IMR-90 (cell line): Measurements from ENCODE around the gene SYNPO2L. TPM values are rescaled to one million over a fixed set of nuclear protein-coding genes. Genes with fewer than 3 reads are reported as not detected.

Experiments
- ATAC-seq: fragments of 200-7000 bp; cut with Tn5 transposase; 2 replicates; pipeline ENCODE4 v1.9.1; 2020; ENCODE audit warnings: low read depth, mild to moderate bottlenecking, moderate library complexity
- BruUV-seq: library from RNA; stranded (reverse); fragments of 400-500 nt; replicated peaks from 2 replicates; lab custom pipeline; 2021; lab: Mats Ljungman, UMichigan
- CTCF ChIA-PET: fragments of 300-600 bp; formaldehyde crosslinking; extraction: SDS; loops from one replicate; lab custom pipeline; 2021; ENCODE audit warnings: antibody characterized with exemption; lab: Yijun Ruan, JAX
- POLR2A ChIA-PET: fragments of 300-600 bp; sonication (Branson Sonifier 250); formaldehyde crosslinking; loops from one replicate; lab custom pipeline; 2022; ENCODE audit warnings: antibody characterized with exemption; ENCODE audit not compliant: unreplicated experiment; lab: Charles Lee
- DNase-seq: peaks from one replicate; pipeline ENCODE4 v3.0.0; 2013
- H2AFZ ChIP-seq: replicated peaks from 2 replicates; pipeline ENCODE3; 2013; ENCODE audit warnings: low read length, mild to moderate bottlenecking; ENCODE audit not compliant: poor library complexity
- H2AK5ac ChIP-seq: 2 replicates; pipeline ENCODE4 v1.6.1; 2013; ENCODE audit warnings: low read depth, low read length, inconsistent platforms
- H2AK9ac ChIP-seq: replicated peaks from 2 replicates; pipeline ENCODE3; 2013; ENCODE audit warnings: mild to moderate bottlenecking, low read depth, low read length, moderate library complexity; ENCODE audit not compliant: poor library complexity
- H2BK120ac ChIP-seq: 2 replicates; pipeline ENCODE4 v1.6.1; 2013; ENCODE audit warnings: low read depth, low read length, inconsistent platforms
- H2BK15ac ChIP-seq: 3 replicates; pipeline ENCODE4 v1.6.1; 2013; ENCODE audit warnings: low read depth, low read length, inconsistent platforms
- H2BK20ac ChIP-seq: 2 replicates; pipeline ENCODE4 v1.6.1; 2013; ENCODE audit warnings: low read depth, mild to moderate bottlenecking, inconsistent platforms, low read length, moderate library complexity
- H2BK5ac ChIP-seq: 2 replicates; pipeline ENCODE4 v1.6.1; 2013; ENCODE audit warnings: mild to moderate bottlenecking, low read depth, low read length, inconsistent platforms; ENCODE audit not compliant: poor library complexity, severe bottlenecking
- H3K14ac ChIP-seq: replicated peaks from 2 replicates; pipeline ENCODE4 v1.6.1; 2013; ENCODE audit warnings: low read depth, low read length, inconsistent platforms
- H3K18ac ChIP-seq: 2 replicates; pipeline ENCODE4 v1.6.1; 2013; ENCODE audit warnings: low read depth, low read length, control low read depth
- H3K23ac ChIP-seq: 2 replicates; pipeline ENCODE4 v1.6.1; 2013; ENCODE audit warnings: low read depth, low read length, inconsistent platforms
- H3K27ac ChIP-seq: 2 replicates; pipeline ENCODE4 v1.5.1; 2013; ENCODE audit warnings: mild to moderate bottlenecking, control low read depth, low read length; ENCODE audit not compliant: insufficient read depth
- H3K27me3 ChIP-seq: 2 replicates; pipeline ENCODE4 v1.6.1; 2013; ENCODE audit warnings: low read length; ENCODE audit not compliant: control insufficient read depth, insufficient read depth
- H3K36me3 ChIP-seq: 2 replicates; pipeline ENCODE4 v1.6.1; 2013; ENCODE audit warnings: low read length, mixed read lengths; ENCODE audit not compliant: control insufficient read depth, insufficient read depth
- H3K4ac ChIP-seq: 2 replicates; pipeline ENCODE4 v1.6.1; 2013; ENCODE audit warnings: low read depth, low read length, inconsistent platforms
- H3K4me1 ChIP-seq: 2 replicates; pipeline ENCODE4 v1.6.1; 2013; ENCODE audit warnings: low read length, mixed read lengths; ENCODE audit not compliant: control insufficient read depth, insufficient read depth
- H3K4me2 ChIP-seq: 2 replicates; pipeline ENCODE4 v1.6.1; 2013; ENCODE audit warnings: low read depth, mild to moderate bottlenecking, control low read depth, low read length, moderate library complexity
- H3K4me3 ChIP-seq: 2 replicates; pipeline ENCODE4 v1.5.1; 2013; ENCODE audit warnings: low read depth, mild to moderate bottlenecking, control low read depth, low read length, moderate library complexity; ENCODE audit not compliant: insufficient read depth
- H3K56ac ChIP-seq: 2 replicates; pipeline ENCODE4 v1.6.1; 2013; ENCODE audit warnings: low read length, inconsistent platforms; ENCODE audit not compliant: insufficient read depth; ENCODE audit errors: extremely low read depth
- H3K79me1 ChIP-seq, 2 experiments: 2 replicates each; pipeline ENCODE4 v1.6.1; 2013; ENCODE audit warnings: low read length in 2 of 2, inconsistent platforms in 1 of 2, low read depth in 1 of 2
- H3K9ac ChIP-seq: 2 replicates; pipeline ENCODE4 v1.6.1; 2013; ENCODE audit warnings: low read depth, low read length, control low read depth
- H3K9me1 ChIP-seq: 2 replicates; pipeline ENCODE4 v1.6.1; 2013; ENCODE audit warnings: low read length, inconsistent platforms; ENCODE audit not compliant: insufficient read depth
- H3K9me3 ChIP-seq: 2 replicates; pipeline ENCODE4 v1.6.1; 2013; ENCODE audit warnings: low read length; ENCODE audit not compliant: control insufficient read depth, insufficient read depth
- H4K20me1 ChIP-seq: 2 replicates; pipeline ENCODE4 v1.6.1; 2013; ENCODE audit warnings: low read length, inconsistent platforms; ENCODE audit not compliant: insufficient read depth
- H4K5ac ChIP-seq: 2 replicates; pipeline ENCODE4 v1.6.1; 2013; ENCODE audit warnings: mild to moderate bottlenecking, low read depth, low read length, control low read depth
- H4K8ac ChIP-seq, 2 experiments: 2 replicates each; pipeline ENCODE4 v1.6.1; 2013; ENCODE audit warnings: low read depth in 2 of 2, low read length in 2 of 2, control low read depth in 1 of 2, inconsistent platforms in 1 of 2
- H4K91ac ChIP-seq: 2 replicates; pipeline ENCODE4 v1.6.1; 2013; ENCODE audit warnings: low read depth, low read length, inconsistent platforms; ENCODE audit not compliant: insufficient read depth
- MAFK ChIP-seq: IDR thresholded peaks from 2 replicates; pipeline ENCODE4 v1.6.1; 2012; ENCODE audit warnings: low read depth, low read length, improper control_type of control experiment
- MXI1 ChIP-seq: IDR thresholded peaks from 2 replicates; pipeline ENCODE4 v1.6.1; 2012; ENCODE audit warnings: low read depth, mild to moderate bottlenecking, low read length, moderate library complexity, borderline replicate concordance
- RAD21 ChIP-seq: IDR thresholded peaks from 2 replicates; pipeline ENCODE4 v1.6.1; 2012; ENCODE audit warnings: low read length, improper control_type of control experiment
- RCOR1 ChIP-seq: IDR thresholded peaks from 2 replicates; pipeline ENCODE4 v1.6.1; 2012; ENCODE audit warnings: mild to moderate bottlenecking, low read length, improper control_type of control experiment; ENCODE audit not compliant: insufficient replicate concordance
- RFX5 ChIP-seq: IDR thresholded peaks from 2 replicates; pipeline ENCODE4 v1.8.0; 2012; ENCODE audit warnings: low read depth, mild to moderate bottlenecking, low read length, moderate library complexity
- SMC3 ChIP-seq: fragments of 150-350 bp; IDR thresholded peaks from 2 replicates; pipeline ENCODE4 v1.6.1; 2016; ENCODE audit warnings: low read depth, mild to moderate bottlenecking, antibody characterized with exemption, low read length, moderate library complexity
- WGBS, 2 experiments: methylation state at CpG; one replicate each; pipeline versions ENCODE4 v1.1.5 to v1.1.7; 2013; ENCODE audit warnings: missing lambda C conversion rate in 2 of 2; ENCODE audit not compliant: insufficient read length in 1 of 2; ENCODE audit errors: extremely low coverage in 2 of 2; 5-methylcytosine and 5-hydroxymethylcytosine counted together
- dilution Hi-C: fragments of 300-500 bp; cut with HindIII; formaldehyde crosslinking; loops from one replicate; pipeline ENCODE4 v1.14.3; 2018; ENCODE audit warnings: low sequenced_read_pairs; ENCODE audit not compliant: unreplicated experiment
- in situ Hi-C: fragments of 300-500 bp; cut with MboI; formaldehyde crosslinking; loops from 3 replicates; pipeline ENCODE4 v1.14.3; 2019; ENCODE audit warnings: low sequenced_read_pairs, inconsistent platforms, mixed read lengths
- intact Hi-C: fragments of 100-400 bp; cut with micrococcal nuclease; formaldehyde crosslinking; loops from 2 replicates; pipeline ENCODE4 v1.10.0; 2022
- polyA plus RNA-seq, 3 experiments: library from polyadenylated mRNA; depleted of rRNA; stranded (reverse); fragments of >200 nt; gene quantifications; 2 replicates each; pipeline ENCODE4 v1.2.3, GENCODE V29; 2012; ENCODE audit warnings: low replicate concordance in 1 of 3
- total RNA-seq: library from RNA; depleted of rRNA; stranded (reverse); fragments of >200 nt; gene quantifications from 2 replicates; pipeline ENCODE4 v1.2.3, GENCODE V29; 2012
- TF ChIP-seq, protein P1 (sequence below): conservative IDR thresholded peaks from 2 replicates; pipeline ENCODE4 v1.5.1; 2012; ENCODE audit warnings: mild to moderate bottlenecking, low read depth, low read length, improper control_type of control experiment

Gene SYNPO2L
- total and polyA plus RNA-seq, 2 of the 4 experiments (the other 2 are of a cell fraction) = 0.18 to 0.62 TPM

DNA sequence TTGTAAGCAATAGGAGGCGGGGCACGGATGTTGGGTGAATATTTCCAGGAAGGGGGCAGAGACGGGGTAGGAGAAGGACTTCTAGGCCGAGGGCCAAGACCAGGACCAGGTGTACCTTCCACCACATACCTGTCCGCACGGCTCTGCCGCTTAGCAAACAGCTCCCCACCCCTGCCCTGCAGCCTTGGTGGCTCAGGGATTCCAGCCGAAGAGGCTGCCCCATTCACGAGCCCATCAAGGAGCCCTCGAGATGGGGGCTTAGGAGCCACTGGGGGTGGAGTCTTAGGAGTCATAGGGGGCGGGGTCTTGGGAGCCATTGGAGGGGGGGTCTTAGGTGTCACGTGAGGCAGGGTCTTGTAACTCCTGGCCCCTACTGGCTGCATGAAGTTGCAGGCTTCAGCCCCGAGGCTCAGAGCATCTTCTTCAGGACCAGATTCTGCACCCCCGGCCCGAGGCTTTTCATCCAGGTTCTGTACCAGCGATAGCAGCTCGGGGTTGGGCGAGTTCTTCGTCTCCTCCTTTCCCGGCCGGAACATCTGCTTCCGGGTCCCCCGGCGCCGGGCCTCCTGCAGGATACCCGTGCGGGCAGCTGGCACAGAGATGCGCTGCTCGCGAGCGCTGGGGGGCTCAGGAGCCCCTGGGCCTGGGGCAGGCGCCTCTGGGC, 8.5 kb downstream of the SYNPO2L start:
- Histone ChIP-seq H3K4ac (peak overlapping the region; percentile 34; the same call in 1 of the 2 replicates), H2AK9ac (no peak overlapping the region), H2BK5ac (no peak overlapping the region), H4K91ac (peak overlapping the region; percentile 2; the same call in 1 of the 2 replicates), H2AK5ac (peak overlapping the region; percentile 37; the same call in 1 of the 2 replicates), H3K27ac (no peak overlapping the region), H3K18ac (no peak overlapping the region), H4K5ac (peak overlapping the region; percentile 43; the same call in 1 of the 2 replicates), H3K56ac (no peak overlapping the region), H2AFZ (peak overlapping the region; percentile 83), H2BK120ac (0 out of 2 replicates have a peak overlapping the region, but pooled peaks have one; percentile 7), H3K36me3 (no peaks in the 10 kb centered on the region), H2BK15ac (no peak overlapping the region; the same call in 2 of the 3 replicates), H4K8ac (peak overlapping the region in 1 of 2 experiments; percentile 81; a peak in 1 of 4 replicates), H3K4me3 (peak overlapping the region; percentile 16; the same call in 1 of the 2 replicates), H3K14ac (no peak overlapping the region), H4K20me1 (no peaks in the 10 kb centered on the region), H3K9me3 (no peaks in the 10 kb centered on the region), H3K9me1 (peaks cover 25% of the 10 kb centered on the region), H3K9ac (no peak overlapping the region), H2BK20ac (peak overlapping the region; percentile 48), H3K4me1 (peaks cover 23% of the 10 kb centered on the region), H3K27me3 (no peaks in the 10 kb centered on the region), H3K23ac (no peak overlapping the region), H3K79me1 (peaks cover 0 to 14% of the 10 kb centered on the region in 2 experiments; a peak in 2 of 4 replicates), H3K4me2 (no peak overlapping the region)
- ATAC-seq = no peak
- no peak for DNase-seq
- in situ Hi-C loops (loop anchor here (25.0 kb wide), 1 partner anchor 385 kb away; the partner anchor contains the start of gene MRPS16), dilution Hi-C loops (no loop called here), intact Hi-C loops (loop anchor here (10.0 kb wide), 1 partner anchor 233 kb away; the partner anchor contains the start of gene ANXA7)
- ChIA-PET POLR2A (no interaction called here), CTCF (no interaction called here)
- 32% methylated on average over 13 of the region's 32 CpGs; no CpG with 5 or more reads in 1 of the 2 experiments for WGBS, 2 experiments
- no TSS peak for BruUV-seq
- no peak for TF ChIP-seq RAD21
- TF ChIP-seq, protein P1, sequence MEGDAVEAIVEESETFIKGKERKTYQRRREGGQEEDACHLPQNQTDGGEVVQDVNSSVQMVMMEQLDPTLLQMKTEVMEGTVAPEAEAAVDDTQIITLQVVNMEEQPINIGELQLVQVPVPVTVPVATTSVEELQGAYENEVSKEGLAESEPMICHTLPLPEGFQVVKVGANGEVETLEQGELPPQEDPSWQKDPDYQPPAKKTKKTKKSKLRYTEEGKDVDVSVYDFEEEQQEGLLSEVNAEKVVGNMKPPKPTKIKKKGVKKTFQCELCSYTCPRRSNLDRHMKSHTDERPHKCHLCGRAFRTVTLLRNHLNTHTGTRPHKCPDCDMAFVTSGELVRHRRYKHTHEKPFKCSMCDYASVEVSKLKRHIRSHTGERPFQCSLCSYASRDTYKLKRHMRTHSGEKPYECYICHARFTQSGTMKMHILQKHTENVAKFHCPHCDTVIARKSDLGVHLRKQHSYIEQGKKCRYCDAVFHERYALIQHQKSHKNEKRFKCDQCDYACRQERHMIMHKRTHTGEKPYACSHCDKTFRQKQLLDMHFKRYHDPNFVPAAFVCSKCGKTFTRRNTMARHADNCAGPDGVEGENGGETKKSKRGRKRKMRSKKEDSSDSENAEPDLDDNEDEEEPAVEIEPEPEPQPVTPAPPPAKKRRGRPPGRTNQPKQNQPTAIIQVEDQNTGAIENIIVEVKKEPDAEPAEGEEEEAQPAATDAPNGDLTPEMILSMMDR = no peak
- TF ChIP-seq SMC3 = no peak
- TF ChIP-seq MXI1 = no peak
- TF ChIP-seq MAFK = no peak
- TF ChIP-seq RFX5 = no peak
- TF ChIP-seq RCOR1 = no peak
